Measurements from ENCODE around the gene SMIM38.

SMIM38 gene

DNA sequence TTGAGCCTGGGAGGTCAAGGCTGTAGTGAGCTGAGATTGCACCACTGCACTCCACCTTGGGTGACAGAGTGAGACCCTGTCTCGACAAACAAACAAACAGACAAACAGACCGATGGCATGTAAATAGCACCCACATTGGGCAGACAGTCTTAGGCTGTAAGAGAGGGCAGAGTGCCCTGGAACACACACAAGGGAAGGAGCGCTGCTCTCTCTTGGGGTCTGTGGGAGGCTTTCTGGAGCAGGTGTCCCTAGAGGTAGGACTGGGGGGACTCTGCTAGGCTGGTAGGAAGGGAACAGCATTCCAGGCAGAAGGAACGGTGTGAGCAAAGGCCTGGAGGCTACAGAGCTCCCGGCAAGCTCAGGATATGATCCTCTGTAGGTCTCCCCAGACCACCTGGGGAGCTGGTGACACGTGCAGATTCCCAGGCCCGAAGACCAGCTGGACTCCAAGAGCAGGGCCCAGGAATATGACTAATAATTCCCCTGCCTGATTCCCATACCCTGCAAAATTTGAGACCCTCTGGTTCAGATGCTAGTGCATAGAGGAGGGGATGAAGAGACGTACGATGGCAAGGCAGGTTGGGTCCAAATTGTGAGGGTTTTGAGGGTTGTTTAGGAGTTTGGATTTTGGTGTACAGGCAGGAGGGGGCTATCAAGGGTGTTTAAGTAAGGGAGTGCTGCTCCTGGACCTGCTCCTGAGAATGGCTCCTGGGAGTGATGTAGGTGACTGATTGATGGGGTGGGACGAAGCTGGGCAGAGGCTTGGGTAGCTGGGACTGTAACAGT lies 11.6 kb downstream of the SMIM38 start:
- Histone ChIP-seq H3K36me3 (no peaks in the 10 kb centered on the region), H3K4me1 (peaks cover 10% of the 10 kb centered on the region), H3K4me3 (ENCODE audit: low read depth, low read length) (no peak overlapping the region), H3K9me3 (no peaks in the 10 kb centered on the region; the same call in 1 of the 2 replicates), H3K27me3 (no peaks in the 10 kb centered on the region)
- no peak for DNase-seq
- TF ChIP-seq, protein P1, sequence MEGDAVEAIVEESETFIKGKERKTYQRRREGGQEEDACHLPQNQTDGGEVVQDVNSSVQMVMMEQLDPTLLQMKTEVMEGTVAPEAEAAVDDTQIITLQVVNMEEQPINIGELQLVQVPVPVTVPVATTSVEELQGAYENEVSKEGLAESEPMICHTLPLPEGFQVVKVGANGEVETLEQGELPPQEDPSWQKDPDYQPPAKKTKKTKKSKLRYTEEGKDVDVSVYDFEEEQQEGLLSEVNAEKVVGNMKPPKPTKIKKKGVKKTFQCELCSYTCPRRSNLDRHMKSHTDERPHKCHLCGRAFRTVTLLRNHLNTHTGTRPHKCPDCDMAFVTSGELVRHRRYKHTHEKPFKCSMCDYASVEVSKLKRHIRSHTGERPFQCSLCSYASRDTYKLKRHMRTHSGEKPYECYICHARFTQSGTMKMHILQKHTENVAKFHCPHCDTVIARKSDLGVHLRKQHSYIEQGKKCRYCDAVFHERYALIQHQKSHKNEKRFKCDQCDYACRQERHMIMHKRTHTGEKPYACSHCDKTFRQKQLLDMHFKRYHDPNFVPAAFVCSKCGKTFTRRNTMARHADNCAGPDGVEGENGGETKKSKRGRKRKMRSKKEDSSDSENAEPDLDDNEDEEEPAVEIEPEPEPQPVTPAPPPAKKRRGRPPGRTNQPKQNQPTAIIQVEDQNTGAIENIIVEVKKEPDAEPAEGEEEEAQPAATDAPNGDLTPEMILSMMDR (IDR thresholded peaks at IDR 0.05; ENCODE audit: low read depth, low read length) = no peak

DNA sequence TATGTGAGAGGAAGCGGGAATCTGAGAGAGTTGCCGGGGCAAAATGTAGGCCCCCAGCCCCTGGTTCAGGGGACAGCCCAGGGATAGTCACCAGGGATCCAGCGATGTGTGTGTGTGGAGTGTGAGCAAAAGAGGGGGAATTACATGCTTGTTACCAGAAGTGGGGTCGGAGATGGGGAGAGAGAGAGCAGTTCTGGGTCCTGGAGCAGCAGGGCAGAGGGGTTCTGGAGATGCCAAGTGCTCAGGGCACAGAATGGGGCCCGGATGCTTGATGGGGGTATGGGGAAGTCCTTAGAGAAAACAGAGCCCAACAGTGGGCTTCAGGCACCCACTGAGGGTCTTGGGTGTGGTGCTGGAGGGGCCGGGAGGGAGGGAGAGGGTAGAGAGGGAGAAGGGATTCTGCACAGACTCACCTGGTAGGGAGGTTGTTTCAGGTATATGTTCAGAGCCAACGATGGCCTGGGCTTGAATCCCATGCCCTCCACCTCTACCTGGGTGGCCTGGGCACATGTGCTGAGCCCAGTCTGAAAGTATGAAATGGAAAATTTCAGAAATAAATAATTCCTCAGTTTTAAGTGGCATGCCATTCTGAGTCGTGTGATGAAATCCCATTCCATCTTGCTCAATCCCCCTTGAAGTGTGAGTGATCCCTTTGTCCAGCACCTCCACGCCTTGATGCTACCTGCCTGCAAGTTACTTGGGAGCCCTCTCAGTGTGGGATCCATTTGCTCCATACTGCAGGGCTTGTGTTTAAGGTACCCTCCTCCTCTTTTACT lies 12.4 kb downstream of the SMIM38 start:
- Histone ChIP-seq H3K27me3 (no peaks in the 10 kb centered on the region), H3K9me3 (no peaks in the 10 kb centered on the region; the same call in 1 of the 2 replicates), H3K4me1 (peaks cover 10% of the 10 kb centered on the region), H3K36me3 (no peaks in the 10 kb centered on the region), H3K4me3 (ENCODE audit: low read depth, low read length) (no peak overlapping the region)
- TF ChIP-seq, protein P1 (IDR thresholded peaks at IDR 0.05; ENCODE audit: low read depth, low read length) = no peak
- DNase-seq = no peak

DNA sequence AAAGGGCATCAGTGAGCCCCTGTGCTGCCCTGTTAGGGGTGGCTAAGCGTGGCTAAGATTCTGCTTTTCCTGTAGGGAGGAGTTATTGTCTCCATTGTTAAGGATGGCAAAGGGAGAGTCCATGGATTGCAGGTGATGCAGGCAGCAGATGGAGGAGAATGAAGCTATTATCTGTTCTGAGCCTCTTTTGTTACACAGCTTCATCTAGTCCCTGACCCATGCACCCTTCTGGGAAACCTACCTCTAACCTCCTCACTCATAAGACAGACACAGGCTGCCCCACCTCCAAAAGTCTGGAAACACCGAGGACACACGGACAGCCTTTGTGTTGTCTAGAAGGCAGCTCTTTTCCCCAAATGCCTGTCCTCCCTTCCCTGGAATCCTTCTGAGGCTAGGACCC lies 13.7 kb downstream of the SMIM38 start:
- H3K9me3 ChIP-seq = no peaks in the 10 kb centered on the region
- H3K36me3 ChIP-seq = no peaks in the 10 kb centered on the region
- peaks cover 10% of the 10 kb centered on the region for H3K4me1 ChIP-seq
- no peaks in the 10 kb centered on the region for H3K27me3 ChIP-seq
- no peak overlapping the region for H3K4me3 ChIP-seq (ENCODE audit: low read depth, low read length)
- DNase-seq = no peak
- TF ChIP-seq, protein P1 (IDR thresholded peaks at IDR 0.05; ENCODE audit: low read depth, low read length) = no peak

DNA sequence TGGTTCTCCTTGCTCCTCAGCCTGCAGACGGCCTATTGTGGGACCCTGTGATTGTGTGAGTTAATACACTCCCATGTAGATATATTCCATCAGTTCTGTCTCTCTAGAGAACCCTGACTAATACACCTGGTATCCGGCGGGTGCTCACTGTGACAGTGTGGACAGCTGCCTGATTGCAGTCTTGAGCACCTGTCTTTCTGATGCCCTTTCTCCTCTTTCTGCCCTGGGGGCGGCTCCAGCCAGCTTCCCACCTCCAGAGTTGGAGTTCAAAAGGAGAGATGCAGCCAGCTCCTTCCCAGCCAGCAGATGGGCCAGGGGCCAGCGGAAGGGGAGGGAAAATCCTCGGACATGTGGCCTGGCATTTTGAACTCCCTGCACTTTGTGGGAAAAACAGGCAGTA lies 15.0 kb downstream of the SMIM38 start:
- H3K4me1 ChIP-seq = peaks cover 10% of the 10 kb centered on the region

DNA sequence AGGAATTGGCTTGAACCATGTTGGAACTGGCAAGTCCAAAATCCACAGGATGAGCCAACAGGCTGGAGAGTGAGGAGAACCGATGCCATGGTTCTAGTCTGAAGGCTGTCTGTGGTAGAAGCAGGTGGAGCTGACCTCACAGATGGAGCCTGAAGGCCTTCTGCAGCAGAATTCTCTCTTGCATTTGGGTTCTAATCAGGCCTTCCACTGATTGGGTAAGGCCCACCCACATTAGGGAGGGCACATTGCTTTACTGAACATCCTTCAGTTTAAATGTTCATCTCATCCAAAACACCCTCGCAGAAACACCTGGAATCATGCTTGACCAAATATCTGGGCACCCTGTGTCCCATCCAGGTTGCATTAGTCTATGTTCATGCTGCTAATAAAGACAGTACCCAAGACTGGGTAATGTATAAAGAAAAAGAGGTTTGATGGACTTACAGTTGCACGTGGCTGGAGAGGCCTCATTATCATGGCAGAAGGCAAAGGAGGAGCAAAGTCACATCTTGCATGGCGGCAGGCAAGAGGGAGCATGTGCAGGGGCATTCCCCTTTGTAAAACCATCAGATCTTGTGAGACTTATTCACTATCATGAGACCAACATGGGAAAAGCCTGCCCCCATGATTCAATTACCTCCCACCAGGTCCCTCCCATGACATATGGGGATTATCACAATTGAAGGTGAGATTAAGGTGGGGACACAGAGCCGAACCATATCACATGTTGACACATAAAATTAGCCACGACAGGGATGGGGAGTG lies 15.9 kb downstream of the SMIM38 start:
- TF ChIP-seq, protein P1 (IDR thresholded peaks at IDR 0.05; ENCODE audit: low read depth, low read length) = no peak
- Histone ChIP-seq H3K4me3 (ENCODE audit: low read depth, low read length) (no peak overlapping the region), H3K9me3 (no peaks in the 10 kb centered on the region), H3K36me3 (no peaks in the 10 kb centered on the region), H3K4me1 (peaks cover 5% of the 10 kb centered on the region; the same call in 1 of the 2 replicates), H3K27me3 (no peaks in the 10 kb centered on the region)
- DNase-seq = no peak

More for the DNA sequence above, 15.0 kb downstream of the SMIM38 start:
- Histone ChIP-seq H3K9me3 (no peaks in the 10 kb centered on the region), H3K4me3 (ENCODE audit: low read depth, low read length) (no peak overlapping the region), H3K36me3 (no peaks in the 10 kb centered on the region), H3K27me3 (no peaks in the 10 kb centered on the region)
- DNase-seq = no peak
- TF ChIP-seq, protein P1 (IDR thresholded peaks at IDR 0.05; ENCODE audit: low read depth, low read length) = no peak
